DMS153 treated with DMSO at 0.1 percent for 48 hours (cell line): ENCODE results near the gene SHMT2.

Source experiments
- DNase-seq: peaks from one replicate; lab custom pipeline; 2025; ENCODE audit not compliant: unreplicated experiment; lab: John Stamatoyannopoulos, UW

Gene SHMT2

GRCh38 chr12:57225680-57226210 is 3.8 kb upstream of the SHMT2 start:
- DNase-seq = no peak

- DNase-seq = no peak
Observed at GRCh38 chr12:57226588-57227314, 2.8 kb upstream of the SHMT2 start.

GRCh38 chr12:57227315-57228115 is 2.0 kb upstream of the SHMT2 start:
- no peak for DNase-seq

- no peak for DNase-seq
Observed at GRCh38 chr12:57229046-57229633, 371 bp upstream of the SHMT2 start.

GRCh38 chr12:57230381-57231155 is 1.1 kb downstream of the SHMT2 start:
- no peak for DNase-seq

- DNase-seq = no peak
Observed at GRCh38 chr12:57231276-57232021, 1.9 kb downstream of the SHMT2 start.

- no peak for DNase-seq
Observed at GRCh38 chr12:57232156-57232756, 2.7 kb downstream of the SHMT2 start.

GRCh38 chr12:57233357-57234232 is 4.1 kb downstream of the SHMT2 start:
- DNase-seq = no peak

GRCh38 chr12:57234233-57234570 is 4.7 kb downstream of the SHMT2 start:
- DNase-seq = no peak

- DNase-seq = no peak
Observed at GRCh38 chr12:57234571-57235016, 5.1 kb downstream of the SHMT2 start.

GRCh38 chr12:57235017-57235727 is 5.7 kb downstream of the SHMT2 start:
- DNase-seq = no peak

GRCh38 chr12:57235728-57236131 is 6.2 kb downstream of the SHMT2 start:
- no peak for DNase-seq

- DNase-seq = no peak
Observed at GRCh38 chr12:57236201-57236924, 6.9 kb downstream of the SHMT2 start.

GRCh38 chr12:57236925-57237595 is 7.5 kb downstream of the SHMT2 start:
- DNase-seq = no peak

- no peak for DNase-seq
Observed at GRCh38 chr12:57237596-57237931, 8.1 kb downstream of the SHMT2 start.

GRCh38 chr12:57237932-57238853 is 8.7 kb downstream of the SHMT2 start:
- DNase-seq = peak; percentile 17
